Upper lobe of right lung (tissue), 1 donor: ENCODE results near the gene GPD1. TPM values are rescaled to one million over a fixed set of nuclear protein-coding genes. Genes with fewer than 3 reads are reported as not detected.

ENCODE experiments used
- ATAC-seq: fragments of 200-7000 bp; cut with Tn5 transposase; one replicate; pipeline ENCODE4 v1.9.1; 2020; ENCODE audit warnings: mild to moderate bottlenecking, moderate library complexity
- DNase-seq: peaks from one replicate; pipeline ENCODE4 v3.0.0-alpha.2; 2020
- H3K27ac ChIP-seq: fragments of 200-600 bp; one replicate; pipeline ENCODE4 v1.8.0; 2022
- H3K27me3 ChIP-seq: fragments of 200-600 bp; one replicate; pipeline ENCODE4 v1.8.0; 2022; ENCODE audit warnings: mild to moderate bottlenecking
- H3K36me3 ChIP-seq: fragments of 200-600 bp; one replicate; pipeline ENCODE4 v1.8.0; 2022
- H3K4me1 ChIP-seq: fragments of 200-600 bp; one replicate; pipeline ENCODE4 v1.8.0; 2022
- H3K4me3 ChIP-seq: fragments of 200-600 bp; one replicate; pipeline ENCODE4 v1.8.0; 2022; ENCODE audit warnings: mild to moderate bottlenecking
- H3K9me3 ChIP-seq: fragments of 200-600 bp; one replicate; pipeline ENCODE4 v1.8.0; 2022
- intact Hi-C: fragments of 100-400 bp; cut with DNase I; formaldehyde crosslinking; loops from one replicate; pipeline ENCODE4 v1.11.0; 2022
- total RNA-seq: library from RNA; stranded (reverse); fragmentation: NEBNext Ultra II Directional; extraction: Animal tissue kit (Norgen Biotek cat#: 25700); gene quantifications from one replicate; pipeline ENCODE4 v1.2.1, GENCODE V29; 2021
- TF ChIP-seq, protein P1 (sequence below): fragments of 200-600 bp; IDR thresholded peaks from one replicate; pipeline ENCODE4 v1.8.0; 2022; ENCODE audit warnings: antibody characterized with exemption
- donor health status: DM: no; HTN: yes; CAD: no; lungs with severe emphysema.

GPD1 gene
- total RNA-seq, 1 donor from 2014 or later, result 32.9 TPM

DNA sequence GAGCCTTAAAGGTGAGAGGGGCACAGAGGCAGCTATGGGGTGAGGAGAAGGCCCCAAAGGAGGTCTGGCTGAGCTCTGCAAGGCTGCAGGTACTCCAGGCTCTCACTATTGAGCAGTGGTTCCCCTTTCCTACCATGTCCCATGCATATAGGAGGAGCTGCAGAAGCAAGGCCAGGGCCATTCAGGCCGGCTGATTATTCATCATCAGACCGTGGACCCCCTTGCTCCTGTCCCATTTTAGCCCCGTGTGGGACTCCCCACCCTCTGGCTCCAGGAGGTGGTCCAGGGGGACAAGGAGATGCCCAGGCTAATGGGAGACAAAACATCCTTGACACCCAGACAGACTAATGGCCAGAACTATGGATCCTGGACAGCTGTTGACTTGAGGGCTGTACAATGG lies 3.1 kb downstream of the GPD1 start:
- Histone ChIP-seq H3K4me3 (no peak overlapping the region), H3K9me3 (no peaks in the 10 kb centered on the region), H3K27ac (no peak overlapping the region), H3K27me3 (no peaks in the 10 kb centered on the region), H3K36me3 (peaks cover 3% of the 10 kb centered on the region), H3K4me1 (peaks cover 28% of the 10 kb centered on the region)
- TF ChIP-seq, protein P1, sequence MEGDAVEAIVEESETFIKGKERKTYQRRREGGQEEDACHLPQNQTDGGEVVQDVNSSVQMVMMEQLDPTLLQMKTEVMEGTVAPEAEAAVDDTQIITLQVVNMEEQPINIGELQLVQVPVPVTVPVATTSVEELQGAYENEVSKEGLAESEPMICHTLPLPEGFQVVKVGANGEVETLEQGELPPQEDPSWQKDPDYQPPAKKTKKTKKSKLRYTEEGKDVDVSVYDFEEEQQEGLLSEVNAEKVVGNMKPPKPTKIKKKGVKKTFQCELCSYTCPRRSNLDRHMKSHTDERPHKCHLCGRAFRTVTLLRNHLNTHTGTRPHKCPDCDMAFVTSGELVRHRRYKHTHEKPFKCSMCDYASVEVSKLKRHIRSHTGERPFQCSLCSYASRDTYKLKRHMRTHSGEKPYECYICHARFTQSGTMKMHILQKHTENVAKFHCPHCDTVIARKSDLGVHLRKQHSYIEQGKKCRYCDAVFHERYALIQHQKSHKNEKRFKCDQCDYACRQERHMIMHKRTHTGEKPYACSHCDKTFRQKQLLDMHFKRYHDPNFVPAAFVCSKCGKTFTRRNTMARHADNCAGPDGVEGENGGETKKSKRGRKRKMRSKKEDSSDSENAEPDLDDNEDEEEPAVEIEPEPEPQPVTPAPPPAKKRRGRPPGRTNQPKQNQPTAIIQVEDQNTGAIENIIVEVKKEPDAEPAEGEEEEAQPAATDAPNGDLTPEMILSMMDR, result no peak
- DNase-seq (peak; percentile 28), ATAC-seq (no peak)
- intact Hi-C loops, result no loop called here

DNA sequence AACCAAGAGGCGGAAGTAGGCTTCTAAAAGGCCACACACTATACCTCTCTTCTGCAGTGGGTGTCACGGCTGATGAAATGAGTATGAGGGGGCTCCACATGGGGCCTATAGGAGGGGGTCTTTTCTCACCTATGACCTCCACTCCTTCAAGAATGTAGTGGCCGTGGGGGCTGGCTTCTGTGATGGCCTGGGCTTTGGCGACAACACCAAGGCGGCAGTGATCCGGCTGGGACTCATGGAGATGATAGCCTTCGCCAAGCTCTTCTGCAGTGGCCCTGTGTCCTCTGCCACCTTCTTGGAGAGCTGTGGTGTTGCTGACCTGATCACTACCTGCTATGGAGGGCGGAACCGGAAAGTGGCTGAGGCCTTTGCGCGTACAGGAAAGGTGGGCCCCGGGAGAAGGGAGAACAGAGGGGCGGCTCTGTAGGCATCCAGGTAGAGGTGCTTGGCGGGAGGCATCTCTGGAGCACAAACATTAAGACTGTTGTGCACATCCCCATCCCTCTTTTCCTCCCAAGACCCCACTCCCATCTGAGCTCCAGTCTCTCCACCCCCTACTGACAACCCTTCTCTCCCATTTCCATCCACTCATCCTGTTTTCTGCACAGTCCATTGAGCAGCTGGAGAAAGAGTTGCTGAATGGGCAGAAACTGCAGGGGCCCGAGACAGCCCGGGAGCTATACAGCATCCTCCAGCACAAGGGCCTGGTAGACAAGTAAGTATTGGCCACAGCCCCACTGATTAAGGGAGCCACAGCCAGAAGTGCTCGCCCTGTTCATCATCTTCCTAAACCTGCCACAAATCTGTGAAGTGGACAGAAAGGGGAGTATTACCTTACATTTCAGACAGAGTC lies 3.8 kb downstream of the GPD1 start:
- Histone ChIP-seq H3K27me3 (no peaks in the 10 kb centered on the region), H3K4me3 (no peak overlapping the region), H3K36me3 (no peaks in the 10 kb centered on the region), H3K4me1 (peaks cover 28% of the 10 kb centered on the region), H3K9me3 (no peaks in the 10 kb centered on the region), H3K27ac (no peak overlapping the region)
- intact Hi-C loops, result no loop called here
- TF ChIP-seq, protein P1, result no peak
- ATAC-seq (no peak), DNase-seq (peak; percentile 53)

DNA sequence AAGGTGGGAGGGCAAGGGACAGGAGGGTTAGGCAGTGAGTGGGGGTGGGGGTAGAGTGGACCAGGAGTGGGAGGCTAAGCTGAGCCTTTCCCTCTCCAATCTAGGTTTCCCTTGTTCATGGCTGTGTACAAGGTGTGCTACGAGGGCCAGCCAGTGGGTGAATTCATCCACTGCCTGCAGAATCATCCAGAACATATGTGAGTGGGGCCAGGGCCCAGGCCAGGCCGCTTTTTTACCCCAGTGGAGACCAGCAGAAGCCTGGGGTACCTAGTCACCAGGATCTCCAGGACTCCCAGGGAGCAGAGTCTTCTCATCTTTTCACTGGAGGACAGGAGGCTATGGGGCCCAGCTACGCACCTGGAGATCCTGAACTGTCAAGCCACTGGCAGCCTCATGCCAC lies 5.5 kb downstream of the GPD1 start:
- no peak overlapping the region for H3K4me3 ChIP-seq
- DNase-seq (no peak), ATAC-seq (no peak)
- no peaks in the 10 kb centered on the region for H3K27me3 ChIP-seq
- no peaks in the 10 kb centered on the region for H3K36me3 ChIP-seq
- H3K4me1 ChIP-seq, result peaks cover 42% of the 10 kb centered on the region
- TF ChIP-seq, protein P1, result no peak
- H3K27ac ChIP-seq, result peak overlapping the region; percentile 82
- intact Hi-C loops, result no loop called here
- no peaks in the 10 kb centered on the region for H3K9me3 ChIP-seq

DNA sequence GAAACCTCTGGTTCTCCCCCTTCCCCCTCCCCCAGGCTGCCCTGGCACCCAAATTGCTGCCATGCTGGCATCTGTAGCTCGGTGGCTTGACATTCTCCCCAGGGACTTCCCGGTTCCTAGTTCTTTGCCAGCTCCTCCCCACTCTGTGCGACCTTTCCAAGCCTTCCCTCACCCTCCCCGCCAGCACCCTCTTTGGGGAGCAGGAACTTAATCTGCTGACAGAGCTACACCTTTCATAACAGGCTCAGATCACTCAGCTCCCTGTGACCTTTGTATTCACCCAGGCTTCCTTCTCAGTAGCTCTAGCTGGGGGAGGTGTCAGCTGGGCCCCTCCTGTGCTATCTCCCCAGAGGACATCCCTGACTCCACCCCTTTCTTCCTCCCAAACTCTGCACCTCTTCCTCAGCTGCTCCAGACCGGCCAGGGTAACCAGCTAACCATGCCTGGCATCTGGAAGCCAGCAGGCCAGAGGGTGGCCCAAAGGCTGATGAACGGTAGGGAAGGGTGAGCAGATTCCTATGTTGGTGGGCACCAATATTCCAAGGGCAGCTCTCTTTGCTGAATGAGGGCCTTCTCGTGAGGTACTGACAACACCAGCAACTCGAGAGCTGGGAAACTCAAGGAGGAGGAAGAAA lies 6.4 kb downstream of the GPD1 start:
- peak; percentile 83 for DNase-seq
- Histone ChIP-seq H3K27ac (peak overlapping the region; percentile 82), H3K4me3 (peak overlapping the region; percentile 14), H3K36me3 (peaks cover 6% of the 10 kb centered on the region), H3K4me1 (peaks cover 38% of the 10 kb centered on the region), H3K27me3 (no peaks in the 10 kb centered on the region), H3K9me3 (no peaks in the 10 kb centered on the region)
- TF ChIP-seq, protein P1, result no peak
- ATAC-seq, result peak; percentile 33
- intact Hi-C loops, result no loop called here

DNA sequence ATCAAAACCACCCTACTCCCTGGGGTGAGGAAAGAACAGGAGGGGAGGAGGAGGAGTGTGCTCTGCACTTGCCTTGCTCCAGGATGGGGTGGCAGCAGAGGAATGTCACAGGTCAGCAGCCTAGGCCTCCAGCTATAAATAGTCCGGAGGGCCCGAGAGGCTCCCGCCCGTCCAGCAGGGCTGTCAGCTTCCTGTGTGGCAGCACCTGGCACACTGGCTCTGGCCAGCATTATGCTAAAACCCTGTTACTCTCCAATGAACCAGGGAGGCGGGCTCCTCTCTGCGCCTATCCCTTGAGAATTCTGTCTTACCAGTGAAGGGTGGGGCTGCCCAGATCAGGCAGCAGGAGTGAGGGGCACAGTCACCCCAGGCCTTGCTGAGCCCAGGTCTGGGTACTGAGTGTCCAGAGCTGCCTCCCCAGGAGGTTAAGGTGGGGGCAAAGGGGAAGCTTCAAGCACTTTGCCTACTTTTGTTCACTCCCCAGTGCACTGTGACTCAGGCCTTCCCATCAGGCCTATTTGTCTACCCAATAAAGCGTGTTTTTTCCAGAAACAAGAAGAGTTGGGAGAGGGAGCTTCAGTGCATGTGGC lies 7.0 kb downstream of the GPD1 start:
- peak; percentile 86 for DNase-seq
- intact Hi-C loops, result no loop called here

More for the DNA sequence above, 7.0 kb downstream of the GPD1 start:
- Histone ChIP-seq H3K27me3 (no peaks in the 10 kb centered on the region), H3K27ac (peak overlapping the region; percentile 82), H3K9me3 (no peaks in the 10 kb centered on the region), H3K4me1 (peaks cover 34% of the 10 kb centered on the region), H3K36me3 (peaks cover 12% of the 10 kb centered on the region), H3K4me3 (peak overlapping the region; percentile 14)
- TF ChIP-seq, protein P1, result no peak
- peak; percentile 46 for ATAC-seq
